Parathyroid adenoma (tissue), 2 donors: ENCODE data around the gene PPP1R15B.

Source experiments
- H2AFZ ChIP-seq: fragments of 300-600 bp; sonication (generic); one replicate; pipeline ENCODE4 v1.7.0; 2017; ENCODE audit warnings: antibody characterized with exemption, mild to moderate bottlenecking
- H3K27ac ChIP-seq: fragments of 300-600 bp; sonication (generic); one replicate; pipeline ENCODE4 v1.7.0; 2017
- H3K27me3 ChIP-seq: fragments of 300-600 bp; sonication (generic); one replicate; pipeline ENCODE4 v1.7.0; 2017; ENCODE audit warnings: low read length; ENCODE audit not compliant: control insufficient read depth, insufficient read depth
- H3K36me3 ChIP-seq: fragments of 300-600 bp; sonication (generic); one replicate; pipeline ENCODE4 v1.7.0; 2017; ENCODE audit warnings: low read length; ENCODE audit not compliant: control insufficient read depth, insufficient read depth
- H3K4me1 ChIP-seq: fragments of 300-600 bp; sonication (generic); one replicate; pipeline ENCODE4 v1.7.0; 2017; ENCODE audit warnings: control low read depth
- H3K4me2 ChIP-seq: fragments of 300-600 bp; sonication (generic); one replicate; pipeline ENCODE4 v1.7.0; 2017; ENCODE audit warnings: low read length
- H3K4me3 ChIP-seq: fragments of 300-600 bp; sonication (generic); one replicate; pipeline ENCODE4 v1.7.0; 2017; ENCODE audit warnings: low read depth, low read length
- H3K79me2 ChIP-seq: fragments of 300-600 bp; sonication (generic); one replicate; pipeline ENCODE4 v1.7.0; 2017; ENCODE audit warnings: control low read depth
- H3K9ac ChIP-seq: fragments of 300-600 bp; sonication (generic); one replicate; pipeline ENCODE4 v1.7.0; 2017; ENCODE audit warnings: mild to moderate bottlenecking
- H3K9me3 ChIP-seq: fragments of 300-600 bp; sonication (generic); one replicate; pipeline ENCODE4 v1.7.0; 2017; ENCODE audit warnings: low read length; ENCODE audit not compliant: control insufficient read depth
- CTCF ChIP-seq: fragments of 300-600 bp; sonication (generic); IDR thresholded peaks from one replicate; pipeline ENCODE4 v1.7.0; 2017; ENCODE audit warnings: antibody characterized with exemption, mild to moderate bottlenecking
- donor health status: primary hyperparathyroidism.

The PPP1R15B gene

DNA sequence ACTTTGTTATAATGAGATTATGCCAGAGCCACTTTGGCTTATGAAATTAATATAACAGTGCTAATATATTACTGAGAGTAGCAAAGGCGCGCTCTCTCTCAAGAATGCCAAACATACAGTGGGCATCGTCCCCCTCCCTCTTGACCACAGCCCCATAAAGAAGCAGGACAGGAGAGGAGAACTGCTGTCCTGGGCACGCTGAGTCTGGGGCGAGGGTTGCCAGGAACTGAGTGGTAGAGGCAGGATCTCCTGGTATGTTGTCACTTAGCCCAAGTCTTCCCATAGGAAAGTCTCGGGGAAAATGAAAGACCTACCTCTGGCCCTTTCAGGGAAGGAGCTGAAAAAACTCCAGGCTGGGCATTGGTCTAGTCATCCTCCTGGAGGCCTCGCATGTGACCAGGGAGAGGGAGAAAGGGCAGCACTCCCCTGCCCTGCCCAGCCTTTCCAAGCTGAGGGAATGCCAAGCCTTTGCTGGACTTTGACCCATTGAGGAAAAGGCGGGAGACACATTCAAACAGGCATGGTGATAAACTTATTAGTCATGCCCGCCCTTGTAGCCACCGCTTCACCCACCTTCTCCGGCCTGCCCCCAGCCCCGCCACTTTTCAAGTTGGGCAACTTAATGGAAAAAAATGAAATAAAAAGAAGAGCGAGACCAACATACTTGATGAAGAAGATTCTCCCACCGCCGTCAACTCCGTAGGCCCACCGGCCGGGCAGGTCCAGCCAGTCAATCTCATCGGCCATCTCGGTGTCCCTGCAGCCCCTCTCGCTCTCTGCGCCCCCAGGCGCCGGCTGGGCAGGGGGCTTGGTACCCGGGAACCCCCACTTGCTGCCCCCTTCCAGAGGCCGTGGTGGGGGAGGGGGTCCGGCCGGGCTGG, 34.5 kb downstream of the PPP1R15B start:
- Histone ChIP-seq H3K27ac (no peak overlapping the region), H3K27me3 (no peaks in the 10 kb centered on the region), H3K36me3 (no peaks in the 10 kb centered on the region), H3K79me2 (no peaks in the 10 kb centered on the region), H3K4me2 (peak overlapping the region; percentile 96), H2AFZ (peak overlapping the region; percentile 82), H3K9me3 (no peaks in the 10 kb centered on the region), H3K4me3 (peak overlapping the region; percentile 53), H3K9ac (no peak overlapping the region), H3K4me1 (no peaks in the 10 kb centered on the region)
- TF ChIP-seq CTCF: no peak

DNA sequence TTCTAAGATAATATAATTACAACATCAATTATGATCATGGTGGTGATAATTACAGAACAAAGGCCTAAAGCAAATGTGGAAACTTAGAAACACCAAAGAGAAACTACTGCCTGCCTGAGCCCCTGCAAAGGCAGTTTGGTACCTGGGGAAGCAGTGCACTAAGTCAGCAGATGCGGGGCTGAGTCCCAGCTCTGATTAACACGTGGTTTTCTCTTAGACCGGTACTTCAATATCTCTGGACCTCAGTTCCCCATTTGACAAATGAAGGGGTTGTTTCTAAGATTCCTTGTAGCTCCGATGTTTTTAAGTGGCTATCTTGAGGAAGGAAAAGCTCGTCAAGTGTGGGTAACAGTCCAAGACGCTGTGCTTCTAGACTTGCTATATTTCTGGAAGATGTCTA, 35.2 kb downstream of the PPP1R15B start:
- Histone ChIP-seq H3K79me2 (no peaks in the 10 kb centered on the region), H3K4me1 (no peaks in the 10 kb centered on the region), H3K9ac (no peak overlapping the region), H3K27me3 (no peaks in the 10 kb centered on the region), H3K4me3 (no peak overlapping the region), H3K36me3 (no peaks in the 10 kb centered on the region), H3K4me2 (no peak overlapping the region), H2AFZ (no peak overlapping the region), H3K27ac (no peak overlapping the region), H3K9me3 (no peaks in the 10 kb centered on the region)
- no peak for TF ChIP-seq CTCF

GRCh38 chr1:204373911-204374310, 37.7 kb downstream of the PPP1R15B start:
- no peak overlapping the region for H3K27ac ChIP-seq
- no peak for TF ChIP-seq CTCF
- H3K27me3 ChIP-seq: no peaks in the 10 kb centered on the region

DNA sequence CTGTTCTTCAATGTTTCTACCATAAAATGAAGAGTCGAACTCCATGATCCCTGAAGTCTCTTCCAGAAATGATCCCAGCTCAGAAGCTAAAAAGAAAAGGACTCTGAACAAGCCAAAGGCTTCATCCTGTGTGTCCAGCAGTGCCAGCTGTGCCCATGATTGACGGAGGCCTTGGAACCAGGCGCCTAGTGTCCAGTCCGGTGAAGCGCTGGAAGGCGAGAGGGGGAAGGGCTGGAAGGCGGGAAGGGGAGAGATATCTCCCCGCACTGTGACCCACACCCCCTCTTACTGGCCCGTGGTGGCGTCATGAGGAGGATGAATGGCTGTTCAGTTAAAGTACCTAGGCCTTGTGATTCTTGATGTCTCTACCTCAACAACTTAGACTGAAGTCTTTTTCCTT, 41.4 kb downstream of the PPP1R15B start:
- no peak overlapping the region for H3K9ac ChIP-seq
- H3K4me1 ChIP-seq: no peaks in the 10 kb centered on the region
- H3K79me2 ChIP-seq: no peaks in the 10 kb centered on the region
- no peak overlapping the region for H3K4me3 ChIP-seq
- no peaks in the 10 kb centered on the region for H3K36me3 ChIP-seq
- H3K9me3 ChIP-seq: no peaks in the 10 kb centered on the region
- no peak overlapping the region for H3K27ac ChIP-seq
- TF ChIP-seq CTCF: no peak
- H3K27me3 ChIP-seq: no peaks in the 10 kb centered on the region
- H3K4me2 ChIP-seq: no peak overlapping the region
- H2AFZ ChIP-seq: no peak overlapping the region

More at GRCh38 chr1:204373911-204374310, 37.7 kb downstream of the PPP1R15B start:
- H2AFZ ChIP-seq: no peak overlapping the region
- no peaks in the 10 kb centered on the region for H3K36me3 ChIP-seq
- H3K4me3 ChIP-seq: no peak overlapping the region
- no peak overlapping the region for H3K4me2 ChIP-seq
- no peak overlapping the region for H3K9ac ChIP-seq
- H3K79me2 ChIP-seq: no peaks in the 10 kb centered on the region
- H3K4me1 ChIP-seq: no peaks in the 10 kb centered on the region
- no peaks in the 10 kb centered on the region for H3K9me3 ChIP-seq
